Measurements from ENCODE around the gene CHTF18.

DNA sequence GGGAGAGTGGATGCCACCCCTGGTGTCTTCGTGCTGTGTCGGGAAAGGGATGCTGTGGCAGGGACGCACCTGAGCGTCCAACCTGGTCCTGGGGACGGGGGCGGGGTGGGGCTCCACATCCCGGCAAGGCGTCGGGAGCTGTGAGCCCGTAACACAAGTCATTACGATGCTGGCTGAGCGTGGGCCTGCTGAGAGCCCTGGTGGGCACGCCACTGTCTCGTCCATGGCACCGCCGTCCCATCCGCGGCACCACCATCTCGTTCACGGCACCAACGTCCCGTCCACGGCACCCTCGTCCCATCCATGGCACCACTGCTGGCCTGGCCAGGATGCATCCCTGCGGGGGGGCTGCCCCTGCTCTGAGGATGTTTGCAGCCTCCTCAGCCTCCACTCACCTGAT lies 36.2 kb downstream of the CHTF18 start:
- TF ChIP-seq EP300 (IDR thresholded peaks at IDR 0.05; ENCODE audit: borderline replicate concordance in 1 of 2, control insufficient read depth in 1 of 2, low read depth in 2 of 2, low read length in 2 of 2) = no peak
- no peak for TF ChIP-seq NR2C2 (IDR thresholded peaks at IDR 0.05; ENCODE audit: borderline replicate concordance, control insufficient read depth, insufficient read length, low read depth)
- TF ChIP-seq, protein P1, sequence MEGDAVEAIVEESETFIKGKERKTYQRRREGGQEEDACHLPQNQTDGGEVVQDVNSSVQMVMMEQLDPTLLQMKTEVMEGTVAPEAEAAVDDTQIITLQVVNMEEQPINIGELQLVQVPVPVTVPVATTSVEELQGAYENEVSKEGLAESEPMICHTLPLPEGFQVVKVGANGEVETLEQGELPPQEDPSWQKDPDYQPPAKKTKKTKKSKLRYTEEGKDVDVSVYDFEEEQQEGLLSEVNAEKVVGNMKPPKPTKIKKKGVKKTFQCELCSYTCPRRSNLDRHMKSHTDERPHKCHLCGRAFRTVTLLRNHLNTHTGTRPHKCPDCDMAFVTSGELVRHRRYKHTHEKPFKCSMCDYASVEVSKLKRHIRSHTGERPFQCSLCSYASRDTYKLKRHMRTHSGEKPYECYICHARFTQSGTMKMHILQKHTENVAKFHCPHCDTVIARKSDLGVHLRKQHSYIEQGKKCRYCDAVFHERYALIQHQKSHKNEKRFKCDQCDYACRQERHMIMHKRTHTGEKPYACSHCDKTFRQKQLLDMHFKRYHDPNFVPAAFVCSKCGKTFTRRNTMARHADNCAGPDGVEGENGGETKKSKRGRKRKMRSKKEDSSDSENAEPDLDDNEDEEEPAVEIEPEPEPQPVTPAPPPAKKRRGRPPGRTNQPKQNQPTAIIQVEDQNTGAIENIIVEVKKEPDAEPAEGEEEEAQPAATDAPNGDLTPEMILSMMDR (IDR thresholded peaks at IDR 0.05 in 2 of 3, conservative IDR thresholded peaks at IDR 0.05 in 1 of 3; ENCODE audit: control insufficient read depth in 2 of 3, extremely low read depth in 1 of 3, insufficient read depth in 1 of 3, low read depth in 3 of 3, low read length in 3 of 3) = no peak
- no peak for TF ChIP-seq NRF1 (conservative IDR thresholded peaks at IDR 0.05; ENCODE audit: low read depth, low read length)
- no peak for TF ChIP-seq EZH2 (IDR thresholded peaks at IDR 0.05; ENCODE audit: borderline replicate concordance, control insufficient read depth, low read depth, low read length)
- no peak for TF ChIP-seq ZNF207 (IDR thresholded peaks at IDR 0.05; ENCODE audit: borderline replicate concordance)
- TF ChIP-seq HDAC6 (IDR thresholded peaks at IDR 0.05; ENCODE audit: unreplicated experiment) = no peak
- no peak for TF ChIP-seq MTA3 (IDR thresholded peaks at IDR 0.05; ENCODE audit: borderline replicate concordance, low read length)
- TF ChIP-seq GATAD2B (conservative IDR thresholded peaks at IDR 0.05; ENCODE audit: low read depth) = no peak
- TF ChIP-seq, protein P2, sequence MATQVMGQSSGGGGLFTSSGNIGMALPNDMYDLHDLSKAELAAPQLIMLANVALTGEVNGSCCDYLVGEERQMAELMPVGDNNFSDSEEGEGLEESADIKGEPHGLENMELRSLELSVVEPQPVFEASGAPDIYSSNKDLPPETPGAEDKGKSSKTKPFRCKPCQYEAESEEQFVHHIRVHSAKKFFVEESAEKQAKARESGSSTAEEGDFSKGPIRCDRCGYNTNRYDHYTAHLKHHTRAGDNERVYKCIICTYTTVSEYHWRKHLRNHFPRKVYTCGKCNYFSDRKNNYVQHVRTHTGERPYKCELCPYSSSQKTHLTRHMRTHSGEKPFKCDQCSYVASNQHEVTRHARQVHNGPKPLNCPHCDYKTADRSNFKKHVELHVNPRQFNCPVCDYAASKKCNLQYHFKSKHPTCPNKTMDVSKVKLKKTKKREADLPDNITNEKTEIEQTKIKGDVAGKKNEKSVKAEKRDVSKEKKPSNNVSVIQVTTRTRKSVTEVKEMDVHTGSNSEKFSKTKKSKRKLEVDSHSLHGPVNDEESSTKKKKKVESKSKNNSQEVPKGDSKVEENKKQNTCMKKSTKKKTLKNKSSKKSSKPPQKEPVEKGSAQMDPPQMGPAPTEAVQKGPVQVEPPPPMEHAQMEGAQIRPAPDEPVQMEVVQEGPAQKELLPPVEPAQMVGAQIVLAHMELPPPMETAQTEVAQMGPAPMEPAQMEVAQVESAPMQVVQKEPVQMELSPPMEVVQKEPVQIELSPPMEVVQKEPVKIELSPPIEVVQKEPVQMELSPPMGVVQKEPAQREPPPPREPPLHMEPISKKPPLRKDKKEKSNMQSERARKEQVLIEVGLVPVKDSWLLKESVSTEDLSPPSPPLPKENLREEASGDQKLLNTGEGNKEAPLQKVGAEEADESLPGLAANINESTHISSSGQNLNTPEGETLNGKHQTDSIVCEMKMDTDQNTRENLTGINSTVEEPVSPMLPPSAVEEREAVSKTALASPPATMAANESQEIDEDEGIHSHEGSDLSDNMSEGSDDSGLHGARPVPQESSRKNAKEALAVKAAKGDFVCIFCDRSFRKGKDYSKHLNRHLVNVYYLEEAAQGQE (IDR thresholded peaks at IDR 0.05; ENCODE audit: low read depth, low read length) = no peak
- TF ChIP-seq, protein P3, sequence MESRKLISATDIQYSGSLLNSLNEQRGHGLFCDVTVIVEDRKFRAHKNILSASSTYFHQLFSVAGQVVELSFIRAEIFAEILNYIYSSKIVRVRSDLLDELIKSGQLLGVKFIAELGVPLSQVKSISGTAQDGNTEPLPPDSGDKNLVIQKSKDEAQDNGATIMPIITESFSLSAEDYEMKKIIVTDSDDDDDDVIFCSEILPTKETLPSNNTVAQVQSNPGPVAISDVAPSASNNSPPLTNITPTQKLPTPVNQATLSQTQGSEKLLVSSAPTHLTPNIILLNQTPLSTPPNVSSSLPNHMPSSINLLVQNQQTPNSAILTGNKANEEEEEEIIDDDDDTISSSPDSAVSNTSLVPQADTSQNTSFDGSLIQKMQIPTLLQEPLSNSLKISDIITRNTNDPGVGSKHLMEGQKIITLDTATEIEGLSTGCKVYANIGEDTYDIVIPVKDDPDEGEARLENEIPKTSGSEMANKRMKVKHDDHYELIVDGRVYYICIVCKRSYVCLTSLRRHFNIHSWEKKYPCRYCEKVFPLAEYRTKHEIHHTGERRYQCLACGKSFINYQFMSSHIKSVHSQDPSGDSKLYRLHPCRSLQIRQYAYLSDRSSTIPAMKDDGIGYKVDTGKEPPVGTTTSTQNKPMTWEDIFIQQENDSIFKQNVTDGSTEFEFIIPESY (IDR thresholded peaks at IDR 0.05) = no peak

Measured in GM12878 (cell line).